Tibial nerve (tissue), 3 donors: ENCODE data around the gene RIPK1.

Experiments used
- CTCF ChIP-seq, 5 experiments: fragments of 200-600 bp in 3 of 5; fragments of 450-650 bp in 2 of 5; sonication (generic) in 3 of 5; IDR thresholded peaks; one replicate each; pipeline ENCODE4 v1.5.1; 2016 to 2019; ENCODE audit warnings: antibody characterized with exemption in 5 of 5, mild to moderate bottlenecking in 3 of 5, moderate library complexity in 2 of 5
- POLR2A ChIP-seq, 2 donors: fragments of 450-650 bp; IDR thresholded peaks; one replicate each; pipeline ENCODE4 v1.6.1; 2017; ENCODE audit warnings: antibody characterized with exemption in 2 of 2, mild to moderate bottlenecking in 2 of 2, moderate library complexity in 2 of 2

GRCh38 chr6:3041147-3041546 is 27.1 kb upstream of the RIPK1 start:
- TF ChIP-seq CTCF (IDR thresholded peaks at IDR 0.05) (no peak), POLR2A (IDR thresholded peaks at IDR 0.05) (no peak)
